Fibroblast of the conjunctiva (primary cell): Measurements from ENCODE around the gene FAM53B.

Source experiments
- DNase-seq: peaks from one replicate; pipeline ENCODE4 v3.0.0-alpha.2; 2010; ENCODE audit warnings: low read depth

Gene FAM53B

DNA sequence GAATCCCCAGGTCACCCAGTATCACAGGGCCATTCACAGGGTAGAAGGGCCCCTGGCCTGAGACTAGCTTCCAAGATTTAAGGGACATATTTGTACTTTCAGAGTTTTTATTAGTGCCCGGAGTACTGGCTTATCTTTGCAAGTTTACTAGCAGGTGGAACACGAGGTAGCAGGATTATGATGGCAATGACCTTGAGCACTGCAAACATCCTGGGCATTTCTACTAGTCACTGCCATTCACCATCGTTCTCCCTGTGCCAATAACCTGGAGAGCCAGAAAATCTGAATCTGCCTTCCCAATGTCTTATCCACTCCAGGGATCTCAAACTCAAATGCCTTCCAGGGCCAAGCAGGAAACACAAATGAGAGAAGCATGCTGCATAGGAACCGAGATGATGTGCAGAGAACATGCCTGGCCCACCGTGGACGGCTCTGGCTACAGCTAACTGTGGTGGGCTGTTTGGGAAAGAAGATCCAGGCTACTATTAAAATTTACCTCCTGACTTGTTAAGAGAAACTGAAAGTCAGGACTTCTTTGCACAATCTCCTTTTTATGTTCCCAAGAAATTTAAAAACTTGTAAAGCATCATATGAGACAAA lies 16.7 kb downstream of the FAM53B start:
- DNase-seq, result no peak

GRCh38 chr10:124725791-124726190 lies 18.4 kb downstream of the FAM53B start:
- DNase-seq, result no peak

DNA sequence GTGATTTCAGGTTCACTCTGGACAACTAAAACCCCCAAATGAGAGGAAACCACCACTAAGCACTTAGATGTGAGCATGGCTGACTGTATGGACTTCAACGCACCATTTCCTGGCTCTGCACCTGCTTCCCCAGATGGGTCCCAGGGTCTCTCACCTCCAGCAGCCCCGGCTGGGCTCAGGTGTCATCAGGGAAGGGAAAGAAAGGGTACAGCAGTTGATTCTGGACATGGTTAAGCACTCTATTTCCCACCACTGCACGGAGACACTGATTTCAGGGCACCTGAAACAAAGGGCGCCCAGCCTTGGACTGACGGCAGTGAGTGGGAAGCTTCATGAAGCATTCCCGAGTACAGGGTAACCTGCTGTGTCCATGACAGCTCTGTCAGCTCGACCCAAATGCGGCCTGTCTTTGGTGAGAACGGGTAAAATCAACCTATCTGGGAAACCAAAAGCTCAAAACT lies 19.0 kb downstream of the FAM53B start:
- no peak for DNase-seq

DNA sequence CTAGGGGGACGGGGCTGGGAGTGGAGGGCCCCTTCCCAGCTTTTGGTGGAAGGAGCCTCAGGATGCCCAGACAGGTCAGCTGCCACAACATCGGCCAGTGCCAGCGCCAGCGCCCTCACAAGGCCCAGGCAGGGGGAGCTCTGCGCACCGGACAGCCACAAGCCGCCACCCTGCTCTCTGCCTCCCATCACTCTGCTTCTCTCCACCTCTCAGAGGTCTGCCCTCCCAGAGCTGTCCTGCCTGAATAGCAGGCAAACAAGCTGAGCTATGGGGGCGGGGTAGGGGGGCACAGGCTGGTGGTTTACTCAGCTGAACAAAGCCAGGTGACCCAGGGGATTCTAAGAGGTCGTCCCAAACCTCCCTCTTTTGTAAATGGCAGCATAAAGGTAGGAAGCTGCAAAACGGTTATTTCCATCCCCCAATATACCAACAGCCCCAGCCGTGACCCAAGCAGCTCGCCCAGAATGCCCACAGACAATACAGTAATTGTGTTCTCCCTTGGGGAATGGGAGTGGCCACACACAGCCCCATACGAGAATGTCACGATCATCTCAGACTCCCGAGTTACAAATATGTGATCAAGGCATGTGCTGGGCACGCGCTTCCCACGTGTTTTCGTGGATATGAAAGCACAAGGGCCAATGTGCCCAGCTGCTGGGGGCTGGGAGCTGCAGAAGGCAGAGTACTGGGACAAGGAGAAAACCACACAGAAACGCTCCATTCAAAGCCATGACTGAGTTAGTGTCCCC lies 19.7 kb downstream of the FAM53B start:
- no peak for DNase-seq

GRCh38 chr10:124723826-124724225 lies 20.4 kb downstream of the FAM53B start:
- no peak for DNase-seq

- no peak for DNase-seq
These were observed 21.1 kb downstream of the FAM53B start for GRCh38 chr10:124722798-124723783.

DNA sequence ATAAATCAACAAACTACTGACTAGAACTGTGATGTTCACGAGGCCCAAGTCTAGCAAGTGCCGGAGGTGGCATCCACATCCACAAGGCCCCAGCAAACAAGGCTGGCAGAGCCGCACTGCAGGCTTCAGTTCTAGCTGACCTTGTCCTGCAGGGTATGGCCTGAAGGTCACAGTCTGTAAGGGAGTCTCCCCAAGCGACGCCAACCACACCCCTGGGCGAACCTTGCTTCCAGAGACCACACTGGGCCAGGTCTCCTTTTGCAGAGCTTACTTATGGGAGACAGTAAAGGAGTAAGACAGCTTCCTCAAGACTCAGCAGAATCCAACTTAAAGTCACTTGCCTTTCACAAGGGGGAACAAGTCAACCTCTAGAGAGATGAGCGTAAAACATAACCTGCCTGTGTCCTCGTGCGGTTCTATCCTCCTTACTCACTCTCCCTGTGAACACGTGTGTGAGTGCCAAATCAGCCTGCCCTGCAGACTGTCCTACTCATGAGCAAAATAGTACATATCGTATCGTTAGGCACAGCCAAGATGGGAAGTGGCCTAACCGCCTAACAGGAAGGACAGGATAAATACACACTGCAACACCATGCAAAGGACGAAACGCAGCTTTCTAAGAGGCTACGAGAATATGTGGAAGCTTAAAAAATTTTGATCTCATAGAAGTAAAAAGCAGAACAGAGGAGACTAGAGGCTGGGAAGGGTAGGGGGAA lies 22.7 kb downstream of the FAM53B start:
- no peak for DNase-seq

DNA sequence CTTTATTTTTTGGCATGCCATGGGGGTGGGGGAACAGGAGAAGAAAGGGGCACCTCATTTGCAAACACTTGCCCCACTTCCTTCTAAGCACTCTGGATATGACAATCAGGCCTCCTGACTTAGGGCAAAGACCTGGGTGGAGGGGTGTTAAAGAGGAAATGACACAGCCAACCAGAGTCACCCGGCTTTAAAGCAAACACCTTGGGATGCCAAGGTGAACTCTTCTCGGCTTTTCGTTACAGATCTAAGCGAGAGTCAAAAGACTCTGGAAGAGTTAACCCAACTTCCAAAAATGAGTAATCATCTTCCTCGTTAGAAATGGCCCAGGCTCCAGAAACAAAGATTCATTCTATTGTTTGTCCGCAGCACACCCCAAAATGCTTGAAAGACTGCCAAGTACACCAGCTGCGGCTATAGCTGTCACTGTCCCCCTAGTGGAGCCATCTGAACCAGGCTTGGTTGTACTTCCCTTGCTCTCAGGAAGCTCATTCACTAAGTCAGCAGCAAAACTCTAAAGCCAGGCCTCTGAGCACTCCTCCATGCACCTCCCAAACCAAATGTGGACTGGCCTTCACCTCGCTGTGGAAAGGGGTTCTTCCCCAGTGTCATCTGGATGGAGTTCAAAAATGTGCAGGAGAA lies 24.8 kb downstream of the FAM53B start:
- no peak for DNase-seq

DNA sequence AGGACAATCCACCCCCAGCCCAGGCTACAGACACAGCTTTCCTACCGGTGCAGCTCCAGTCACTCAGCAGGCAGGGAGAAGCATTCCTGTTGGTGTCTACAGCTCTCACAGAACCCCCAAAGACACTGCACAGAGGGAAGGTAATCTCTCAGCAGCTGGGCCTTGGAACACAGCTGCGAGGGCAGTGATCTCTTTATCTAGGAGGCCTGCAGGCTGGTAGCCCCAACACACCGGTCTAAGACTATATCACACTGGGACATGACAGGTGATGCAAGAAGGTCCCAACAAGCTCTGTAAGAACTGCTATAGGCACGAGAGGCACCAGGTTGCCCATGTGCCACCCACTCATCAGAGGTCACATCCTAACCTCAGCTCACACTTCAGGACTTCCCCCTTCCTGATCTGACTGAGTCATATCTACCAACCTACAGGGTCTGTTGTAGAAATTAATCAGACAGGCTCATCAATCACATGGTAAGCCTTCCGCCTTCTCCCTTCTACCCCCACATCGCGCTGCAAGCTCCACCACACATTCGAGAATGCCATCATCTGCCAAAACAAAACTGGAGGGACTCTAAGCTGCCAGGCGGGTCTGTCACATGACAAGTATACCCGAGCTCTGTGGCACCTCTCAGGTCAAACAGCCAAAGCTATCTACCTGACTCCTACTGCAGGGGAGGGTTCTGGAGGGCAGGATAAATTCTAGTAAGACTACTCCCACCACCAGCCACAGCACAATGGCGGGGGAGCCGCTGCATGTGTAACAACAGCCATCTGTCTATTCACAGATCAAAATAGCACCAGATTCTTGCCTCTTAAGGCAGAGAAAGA lies 26.1 kb downstream of the FAM53B start:
- no peak for DNase-seq

DNA sequence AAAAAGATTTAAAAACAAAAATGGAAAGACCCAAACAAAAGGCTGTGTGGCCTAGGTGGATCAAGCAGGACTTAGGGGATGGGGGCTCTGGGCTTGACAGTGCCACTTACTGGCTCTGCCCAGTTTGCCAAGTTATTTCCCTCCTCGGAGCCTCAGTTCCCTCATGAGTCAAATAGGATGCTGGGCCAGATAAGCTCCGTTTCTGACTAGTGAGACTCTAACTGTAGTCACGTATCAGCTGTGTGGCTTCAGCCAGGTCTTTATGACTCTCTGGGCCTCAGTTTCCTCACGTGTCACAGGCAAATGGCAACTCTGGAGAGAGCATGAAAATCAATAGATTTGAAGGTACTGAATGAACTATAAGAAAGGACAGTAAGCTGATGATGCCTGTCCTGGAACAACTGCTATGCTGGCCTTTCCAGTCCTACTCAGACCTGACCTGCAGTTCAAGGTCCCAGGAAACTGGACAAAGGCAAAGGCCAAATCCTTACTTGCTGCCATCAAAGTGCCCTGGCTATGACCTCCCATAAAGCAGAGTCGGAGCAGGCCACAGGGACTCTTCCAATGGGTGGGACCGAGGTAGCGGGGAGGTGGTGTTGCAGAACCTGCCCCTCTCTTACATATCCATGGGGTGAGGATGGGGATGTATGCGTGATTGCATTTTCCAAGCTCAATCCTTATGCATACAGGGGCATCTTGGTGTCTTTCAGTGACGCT lies 27.0 kb downstream of the FAM53B start:
- DNase-seq, result no peak

- DNase-seq, result no peak
These were observed 27.8 kb downstream of the FAM53B start for GRCh38 chr10:124716369-124716768.

GRCh38 chr10:124715439-124715838 lies 28.7 kb downstream of the FAM53B start:
- no peak for DNase-seq

DNA sequence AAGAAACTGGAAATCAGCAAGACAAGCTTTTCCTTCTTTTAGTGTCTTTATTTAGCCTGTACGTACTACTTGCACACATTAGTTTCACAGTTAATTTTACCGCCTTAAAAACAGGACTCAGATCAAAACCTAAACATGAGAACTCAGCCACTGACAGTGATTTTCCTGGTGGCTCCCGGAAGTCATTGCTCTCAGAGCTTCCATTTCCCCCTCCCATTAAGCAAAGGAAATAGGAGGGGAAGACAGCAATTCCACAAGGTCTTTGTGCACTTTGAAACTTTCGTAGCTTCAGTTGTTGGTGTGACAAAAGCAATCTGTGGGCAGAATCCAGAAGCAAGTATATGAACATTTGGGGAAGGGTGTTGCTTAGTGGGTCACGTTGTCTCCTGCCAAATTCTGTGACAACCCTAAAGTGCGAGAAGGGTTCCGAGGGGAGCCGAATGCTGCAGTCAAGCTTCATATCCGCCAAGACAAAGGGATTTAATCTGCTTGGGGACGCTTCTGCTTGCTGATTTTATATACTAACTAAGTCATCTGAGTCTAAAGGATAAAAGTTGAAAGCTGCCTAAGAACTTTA lies 30.4 kb downstream of the FAM53B start:
- DNase-seq, result no peak

DNA sequence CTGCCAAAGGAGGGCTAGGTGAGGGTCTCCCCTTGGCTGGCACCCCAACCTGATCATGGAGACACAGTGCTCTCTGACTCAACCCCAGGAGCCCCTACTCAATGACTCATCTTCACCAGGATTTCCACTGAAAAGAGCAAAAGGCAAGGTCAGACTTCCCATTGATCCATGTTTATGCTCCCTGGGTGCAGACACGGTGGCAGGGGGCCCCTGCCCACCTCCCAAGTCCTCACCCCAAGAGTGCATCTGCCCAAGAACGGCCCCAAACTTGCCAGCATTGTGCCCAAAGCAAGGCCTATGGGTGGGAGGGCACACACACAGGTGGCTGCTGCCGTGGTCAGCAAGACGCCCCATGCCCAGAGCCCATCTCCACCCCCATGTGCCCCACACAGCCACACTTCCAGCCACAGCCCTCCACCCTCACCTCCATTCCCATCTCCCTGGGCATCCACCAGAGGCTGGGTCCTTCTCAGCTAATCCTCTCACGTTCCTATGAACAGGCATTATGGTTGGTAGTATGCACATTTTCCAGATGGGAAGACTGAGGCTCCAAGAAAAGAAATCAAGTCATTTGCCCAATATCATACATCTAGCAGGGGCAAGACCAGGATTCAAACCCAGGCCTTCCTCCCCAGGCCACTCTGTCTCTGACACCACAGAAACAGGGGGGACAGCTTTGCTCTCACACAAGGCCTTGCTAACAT lies 31.3 kb downstream of the FAM53B start:
- no peak for DNase-seq

- DNase-seq, result no peak
These were observed 33.0 kb downstream of the FAM53B start for GRCh38 chr10:124711145-124711544.

DNA sequence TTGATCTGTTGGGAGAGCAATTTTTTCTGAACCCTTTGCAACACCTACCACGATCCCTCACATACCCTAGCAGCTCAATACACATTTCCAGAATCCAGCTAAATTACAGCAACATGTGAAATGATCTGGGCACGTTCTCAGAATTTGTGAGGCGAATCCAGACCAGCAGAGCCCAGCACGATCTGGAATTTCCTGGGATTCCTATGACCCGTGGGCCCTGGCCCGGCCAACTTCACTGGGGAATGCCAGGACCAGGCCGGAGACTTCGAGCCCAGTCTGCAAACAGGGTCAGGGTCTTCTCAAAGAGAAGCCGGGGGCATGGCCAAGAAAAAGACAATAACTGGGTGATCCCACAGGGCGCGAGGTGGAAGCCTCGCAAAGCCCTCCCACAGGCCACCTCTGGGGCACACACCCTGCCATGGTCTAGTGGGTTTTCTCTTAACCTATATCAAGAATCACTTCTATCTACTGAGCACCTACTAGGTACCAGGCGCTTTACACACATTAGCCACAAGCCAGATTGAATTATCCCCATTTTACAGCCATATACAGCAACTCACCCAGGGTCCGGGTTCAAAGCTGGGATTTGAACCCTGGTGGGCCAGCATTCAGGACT lies 33.8 kb downstream of the FAM53B start:
- no peak for DNase-seq

GRCh38 chr10:124709861-124710260 lies 34.3 kb downstream of the FAM53B start:
- no peak for DNase-seq

DNA sequence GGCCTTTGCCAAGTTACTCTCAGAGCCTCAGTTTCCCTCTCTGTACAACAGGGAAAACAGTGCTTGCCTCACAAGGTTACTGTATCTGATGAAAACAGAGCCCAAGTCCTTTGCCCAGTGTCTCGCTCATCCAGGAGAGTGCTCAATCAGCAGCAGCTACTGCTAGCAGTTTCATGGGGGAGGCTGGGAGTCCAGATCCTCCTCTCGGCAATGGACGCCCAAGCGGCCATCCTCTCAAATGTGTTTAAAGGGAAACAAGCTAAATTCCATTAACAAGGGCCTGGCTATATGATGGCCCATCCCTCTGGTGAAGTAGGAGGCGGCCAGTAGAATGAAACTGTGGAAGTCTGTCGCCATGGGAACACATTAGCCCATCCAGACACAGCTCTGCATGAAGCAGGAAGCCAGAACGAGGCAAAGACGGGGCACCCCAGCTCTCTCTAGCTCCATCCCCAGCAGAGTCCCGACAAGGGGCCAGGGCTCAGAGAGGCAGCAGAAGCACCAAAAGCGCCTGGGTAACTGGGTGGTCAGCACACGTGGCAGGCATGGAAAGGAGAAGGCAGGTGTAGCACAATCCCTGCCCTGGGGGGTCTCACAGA lies 35.2 kb downstream of the FAM53B start:
- DNase-seq, result no peak
